ENCODE data around the gene GAP43. TPM values are rescaled to one million over a fixed set of nuclear protein-coding genes. Genes with fewer than 3 reads are reported as not detected.

The GAP43 gene
- total and polyA plus RNA-seq, 12 donors, result 0.32 to 23.2 (median 0.74) TPM; not detected in 3

DNA sequence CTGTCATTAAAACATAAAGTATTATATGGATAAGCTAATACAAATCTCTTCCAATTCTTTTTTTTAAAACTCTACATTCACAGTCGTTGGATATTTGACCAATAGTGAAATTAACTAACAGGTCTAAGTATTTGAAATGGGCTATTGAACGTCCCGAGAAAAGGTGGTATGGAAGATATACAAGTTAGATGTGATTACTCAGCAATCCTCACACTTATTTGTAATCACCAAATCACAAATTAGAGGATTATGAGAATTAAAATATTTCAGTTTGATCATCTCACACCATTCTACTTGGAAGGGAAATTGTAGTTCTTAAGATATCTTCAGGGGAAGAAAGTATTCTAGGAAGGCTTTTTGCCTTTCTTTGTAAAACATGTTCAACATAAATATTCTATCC, 60.5 kb downstream of the GAP43 start:
- intact Hi-C loops (cut with DNase I), result no loop called here
- TF ChIP-seq, protein P1, sequence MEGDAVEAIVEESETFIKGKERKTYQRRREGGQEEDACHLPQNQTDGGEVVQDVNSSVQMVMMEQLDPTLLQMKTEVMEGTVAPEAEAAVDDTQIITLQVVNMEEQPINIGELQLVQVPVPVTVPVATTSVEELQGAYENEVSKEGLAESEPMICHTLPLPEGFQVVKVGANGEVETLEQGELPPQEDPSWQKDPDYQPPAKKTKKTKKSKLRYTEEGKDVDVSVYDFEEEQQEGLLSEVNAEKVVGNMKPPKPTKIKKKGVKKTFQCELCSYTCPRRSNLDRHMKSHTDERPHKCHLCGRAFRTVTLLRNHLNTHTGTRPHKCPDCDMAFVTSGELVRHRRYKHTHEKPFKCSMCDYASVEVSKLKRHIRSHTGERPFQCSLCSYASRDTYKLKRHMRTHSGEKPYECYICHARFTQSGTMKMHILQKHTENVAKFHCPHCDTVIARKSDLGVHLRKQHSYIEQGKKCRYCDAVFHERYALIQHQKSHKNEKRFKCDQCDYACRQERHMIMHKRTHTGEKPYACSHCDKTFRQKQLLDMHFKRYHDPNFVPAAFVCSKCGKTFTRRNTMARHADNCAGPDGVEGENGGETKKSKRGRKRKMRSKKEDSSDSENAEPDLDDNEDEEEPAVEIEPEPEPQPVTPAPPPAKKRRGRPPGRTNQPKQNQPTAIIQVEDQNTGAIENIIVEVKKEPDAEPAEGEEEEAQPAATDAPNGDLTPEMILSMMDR (IDR thresholded peaks at IDR 0.05), result no peak
- TF ChIP-seq POLR2A (IDR thresholded peaks at IDR 0.05), result no peak

DNA sequence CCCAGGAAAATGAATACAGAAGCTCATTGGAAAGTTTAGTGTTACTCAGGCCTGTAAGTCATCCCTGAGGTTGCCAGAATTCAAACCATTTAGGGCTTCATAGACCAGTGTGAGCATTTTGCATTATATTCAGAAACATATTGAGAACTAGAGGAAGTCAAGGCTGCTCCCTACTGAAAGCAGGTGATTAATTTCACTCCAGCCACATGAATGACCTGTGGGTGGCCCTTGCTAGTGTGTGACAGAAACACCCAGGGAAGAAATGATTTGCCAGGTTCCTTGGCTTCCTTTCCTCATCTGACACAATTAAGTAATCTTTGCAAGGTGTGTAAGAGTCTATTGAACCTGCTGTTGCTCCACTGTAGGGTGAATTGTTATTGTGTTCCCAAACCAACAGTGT, 61.8 kb downstream of the GAP43 start:
- Histone ChIP-seq H3K4me1 (replicated peaks in 1 of 2) (peaks cover 0 to 5% of the 10 kb centered on the region in 2 donors), H3K27me3 (no peaks in the 10 kb centered on the region), H3K27ac (no peak overlapping the region), H3K36me3 (replicated peaks in 1 of 2) (no peaks in the 10 kb centered on the region), H3K9me3 (replicated peaks in 1 of 3) (no peaks in the 10 kb centered on the region), H3K4me3 (no peak overlapping the region)
- no peak for TF ChIP-seq POLR2A (IDR thresholded peaks at IDR 0.05)
- TF ChIP-seq, protein P1 (IDR thresholded peaks at IDR 0.05), result no peak
- DNase-seq, result no peak
- intact Hi-C loops (cut with DNase I), result no loop called here

More for the DNA sequence above, 60.5 kb downstream of the GAP43 start:
- no peak for DNase-seq
- peaks cover 0 to 5% of the 10 kb centered on the region in 2 donors for H3K4me1 ChIP-seq (replicated peaks in 1 of 2)
- no peak overlapping the region for H3K4me3 ChIP-seq
- no peaks in the 10 kb centered on the region for H3K27me3 ChIP-seq
- no peaks in the 10 kb centered on the region for H3K9me3 ChIP-seq (replicated peaks in 1 of 3)
- 86 to 92% (median 89%) methylated on average over 3 of the region's 3 CpGs for WGBS, 4 donors
- H3K36me3 ChIP-seq (replicated peaks in 1 of 2), result no peaks in the 10 kb centered on the region
- no peak overlapping the region for H3K27ac ChIP-seq

DNA sequence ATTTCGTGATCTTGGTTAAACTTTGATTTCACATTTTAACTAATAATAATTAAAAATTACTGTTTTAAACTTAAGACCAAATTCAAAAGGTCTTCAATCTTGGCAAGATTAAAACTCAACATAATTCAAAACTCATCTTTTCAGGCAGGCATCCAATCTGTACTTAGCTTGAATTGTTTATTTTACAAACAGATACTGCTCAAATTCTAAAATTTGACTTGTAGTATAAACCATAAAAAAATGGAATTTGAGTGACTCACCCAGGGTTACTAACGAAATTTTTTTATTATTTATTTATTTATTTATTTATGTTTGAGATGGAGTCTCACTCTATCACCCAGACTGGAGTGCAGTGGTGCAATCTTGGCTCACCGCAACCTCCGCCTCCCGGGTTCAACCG, 64.4 kb downstream of the GAP43 start:
- H3K27ac ChIP-seq, result no peak overlapping the region
- WGBS, 4 donors, result 82 to 89% (median 84%) methylated on average over 6 of the region's 6 CpGs
- H3K9me3 ChIP-seq (replicated peaks in 1 of 3), result no peaks in the 10 kb centered on the region
- no peaks in the 10 kb centered on the region for H3K36me3 ChIP-seq (replicated peaks in 1 of 2)
- intact Hi-C loops (cut with DNase I), result no loop called here
- TF ChIP-seq POLR2A (IDR thresholded peaks at IDR 0.05), result no peak
- TF ChIP-seq, protein P1 (IDR thresholded peaks at IDR 0.05), result no peak
- no peaks in the 10 kb centered on the region for H3K27me3 ChIP-seq
- DNase-seq, result no peak
- H3K4me1 ChIP-seq (replicated peaks in 1 of 2), result no peaks in the 10 kb centered on the region
- H3K4me3 ChIP-seq, result no peak overlapping the region

DNA sequence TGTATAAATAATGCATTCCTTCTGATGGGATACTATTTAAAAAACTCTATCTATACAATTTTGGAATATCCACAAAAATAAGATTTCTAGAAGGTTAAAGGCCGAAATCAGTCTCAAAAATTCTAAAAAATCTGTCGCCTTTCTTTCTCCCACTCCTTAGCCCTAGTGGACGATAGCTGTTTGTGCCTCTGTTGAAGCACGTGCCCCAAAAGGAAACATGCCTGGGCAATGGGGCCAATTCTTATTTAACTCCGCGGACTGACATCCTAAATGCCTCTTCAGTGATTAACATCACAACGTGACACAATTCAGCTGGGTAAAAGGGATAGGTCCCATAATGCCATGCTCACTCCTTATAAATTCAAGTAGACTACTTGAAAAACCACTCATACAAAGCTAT, 65.1 kb downstream of the GAP43 start:
- no peaks in the 10 kb centered on the region for H3K9me3 ChIP-seq (replicated peaks in 1 of 3)
- H3K27me3 ChIP-seq, result no peaks in the 10 kb centered on the region
- 89 to 94% (median 92%) methylated on average over 7 of the region's 7 CpGs for WGBS, 4 donors
- TF ChIP-seq, protein P1 (IDR thresholded peaks at IDR 0.05), result no peak
- no peak for TF ChIP-seq POLR2A (IDR thresholded peaks at IDR 0.05)
- intact Hi-C loops (cut with DNase I), result no loop called here
- H3K4me1 ChIP-seq (replicated peaks in 1 of 2), result no peaks in the 10 kb centered on the region
- no peak overlapping the region for H3K4me3 ChIP-seq
- DNase-seq, result no peak
- no peak overlapping the region for H3K27ac ChIP-seq
- H3K36me3 ChIP-seq (replicated peaks in 1 of 2), result no peaks in the 10 kb centered on the region

Measured in adrenal gland (tissue), 12 donors.